ENCODE results near the gene PHACTR1. TPM values are rescaled to one million over a fixed set of nuclear protein-coding genes. Genes with fewer than 3 reads are reported as not detected.

PHACTR1 gene
- total RNA-seq, 4 donors from 2014 or later = 1.2 to 3.2 (median 1.6) TPM; not detected in 1

DNA sequence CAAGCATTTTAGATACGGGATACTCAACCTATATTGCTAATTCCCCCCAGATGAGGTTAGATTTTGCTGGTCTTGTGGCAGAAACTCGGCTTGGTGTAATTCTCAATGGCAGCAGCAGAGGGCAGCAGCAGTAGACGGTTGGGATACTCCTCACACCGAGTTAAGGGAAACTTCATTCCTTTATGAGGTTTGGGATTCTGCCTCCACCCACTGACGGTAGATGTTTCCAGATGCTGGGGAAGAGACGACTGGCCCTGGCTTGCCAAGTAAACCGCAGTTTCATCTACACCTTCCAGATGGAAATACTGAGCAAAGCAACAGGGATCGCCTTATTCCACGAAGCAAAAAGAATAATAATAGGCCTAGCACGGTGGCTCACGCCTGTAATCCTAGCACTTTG lies 620.0 kb downstream of the PHACTR1 start:
- WGBS, 2 donors (ENCODE audit: low coverage in 1 of 2) = 35 to 60% methylated on average over 3 to 11 of the region's 11 CpGs
- intact Hi-C loops (cut with DNase I; ENCODE audit: low total_unique reads) = no loop called here
- Histone ChIP-seq H3K4me1 (peaks cover 0 to 5% (median 1%) of the 10 kb centered on the region in 4 donors), H3K36me3 (no peaks in the 10 kb centered on the region), H3K9me3 (no peaks in the 10 kb centered on the region), H3K4me3 (no peak overlapping the region), H3K27me3 (no peaks in the 10 kb centered on the region), H3K27ac (no peak overlapping the region)
- peak; percentile 79 for DNase-seq
- TF ChIP-seq POLR2A (IDR thresholded peaks at IDR 0.05) = no peak
- TF ChIP-seq POLR2AphosphoS5 (IDR thresholded peaks at IDR 0.05) = peak in 1 of 3 donors; percentile 6
- peak; percentile 91 to 97 (median 91) for TF ChIP-seq CTCF (IDR thresholded peaks at IDR 0.05)
- no peak for TF ChIP-seq EP300 (IDR thresholded peaks at IDR 0.05; ENCODE audit: low read depth)
- in situ Hi-C loops (cut with MboI; ENCODE audit: low pct_ligation_motif_present in 1 of 4, low pct_unique_long_range_greater_than_20kb in 1 of 4, low sequenced_read_pairs in 3 of 4) = loop anchor here (10.0 to 25.0 kb wide), 6 partner anchors 142 to 726 kb away; no protein-coding TSS in a partner anchor

DNA sequence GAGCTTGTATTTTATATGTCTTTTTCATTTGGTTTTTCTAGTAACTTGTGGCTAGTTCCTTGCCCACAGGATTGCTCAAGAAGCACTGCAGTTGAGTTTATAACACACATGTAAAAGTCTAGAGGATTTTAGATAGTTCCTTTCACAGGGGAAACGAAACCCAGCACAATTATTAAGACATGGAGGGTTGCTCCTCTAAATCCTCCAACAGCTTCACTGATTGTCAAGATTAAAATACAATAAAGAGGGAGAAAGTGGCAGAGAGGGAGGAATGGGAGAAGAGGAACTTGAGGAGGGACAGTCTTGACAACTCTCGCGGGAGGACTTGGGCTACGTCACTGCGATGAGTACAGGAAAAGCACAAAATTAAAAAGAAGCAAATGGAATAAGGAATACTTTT lies 621.5 kb downstream of the PHACTR1 start:
- in situ Hi-C loops (cut with MboI; ENCODE audit: low pct_ligation_motif_present in 1 of 4, low pct_unique_long_range_greater_than_20kb in 1 of 4, low sequenced_read_pairs in 3 of 4) (loop anchor here (10.0 to 25.0 kb wide), 6 partner anchors 143 to 724 kb away; no protein-coding TSS in a partner anchor), intact Hi-C loops (cut with DNase I; ENCODE audit: low total_unique reads) (no loop called here)
- DNase-seq = no peak
- Histone ChIP-seq H3K4me3 (no peak overlapping the region), H3K27ac (no peak overlapping the region), H3K36me3 (no peaks in the 10 kb centered on the region), H3K9me3 (no peaks in the 10 kb centered on the region), H3K4me1 (peaks cover 0 to 5% (median 1%) of the 10 kb centered on the region in 4 donors), H3K27me3 (no peaks in the 10 kb centered on the region)
- 85 to 95% methylated on average over 5 of the region's 5 CpGs for WGBS, 2 donors (ENCODE audit: low coverage in 1 of 2)
- no peak for TF ChIP-seq POLR2A (IDR thresholded peaks at IDR 0.05)
- no peak for TF ChIP-seq CTCF (IDR thresholded peaks at IDR 0.05)
- no peak for TF ChIP-seq POLR2AphosphoS5 (IDR thresholded peaks at IDR 0.05)
- TF ChIP-seq EP300 (IDR thresholded peaks at IDR 0.05; ENCODE audit: low read depth) = no peak

Small RNAs within 50 kb of the gene (small RNA-seq; reads per million reads assigned to genes)
- gene RNU1-11P = 0.36 to 5.8 (median 0.63) reads per million in 4 donors
